ENCODE measurements around the gene TRAF1.
"Not testable (repeated sequence)": the region's sequence is repeated elsewhere in the genome, so short reads cannot be mapped to it uniquely, and the experiment has no call there.

The TRAF1 gene, protein sequence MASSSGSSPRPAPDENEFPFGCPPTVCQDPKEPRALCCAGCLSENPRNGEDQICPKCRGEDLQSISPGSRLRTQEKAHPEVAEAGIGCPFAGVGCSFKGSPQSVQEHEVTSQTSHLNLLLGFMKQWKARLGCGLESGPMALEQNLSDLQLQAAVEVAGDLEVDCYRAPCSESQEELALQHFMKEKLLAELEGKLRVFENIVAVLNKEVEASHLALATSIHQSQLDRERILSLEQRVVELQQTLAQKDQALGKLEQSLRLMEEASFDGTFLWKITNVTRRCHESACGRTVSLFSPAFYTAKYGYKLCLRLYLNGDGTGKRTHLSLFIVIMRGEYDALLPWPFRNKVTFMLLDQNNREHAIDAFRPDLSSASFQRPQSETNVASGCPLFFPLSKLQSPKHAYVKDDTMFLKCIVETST

DNA sequence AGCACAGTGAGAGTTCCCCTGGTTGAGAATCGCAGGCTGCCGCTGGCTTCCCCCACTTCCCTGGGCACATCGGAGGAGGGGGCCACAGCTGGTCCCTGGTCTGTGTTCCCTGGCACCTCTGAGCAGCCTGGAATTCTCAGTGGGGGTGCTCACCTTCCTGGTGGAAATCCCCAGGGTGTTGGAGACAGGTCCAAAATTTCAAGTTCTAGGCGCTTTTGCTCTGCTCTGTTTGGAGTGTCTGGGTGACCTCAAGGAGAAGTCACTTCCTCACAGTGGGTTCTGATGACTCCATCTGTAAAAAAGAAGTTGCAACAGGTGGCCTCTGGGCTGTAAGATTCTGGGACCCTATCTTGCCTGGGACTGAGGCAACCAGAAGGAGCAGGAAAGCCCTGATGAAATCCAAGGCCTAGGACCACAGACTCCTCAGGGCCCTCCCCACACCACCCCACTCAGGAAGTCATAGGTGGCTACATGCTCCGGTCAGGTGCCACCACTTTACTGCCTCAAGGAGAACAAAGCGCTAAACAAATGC lies at the start of gene TRAF1:
TRAF1 (minus strand) TSS at position 400 of the 532 bp plus-strand sequence. CDS start 721 bp downstream, outside the sequence.
- no peak for DNase-seq

DNA sequence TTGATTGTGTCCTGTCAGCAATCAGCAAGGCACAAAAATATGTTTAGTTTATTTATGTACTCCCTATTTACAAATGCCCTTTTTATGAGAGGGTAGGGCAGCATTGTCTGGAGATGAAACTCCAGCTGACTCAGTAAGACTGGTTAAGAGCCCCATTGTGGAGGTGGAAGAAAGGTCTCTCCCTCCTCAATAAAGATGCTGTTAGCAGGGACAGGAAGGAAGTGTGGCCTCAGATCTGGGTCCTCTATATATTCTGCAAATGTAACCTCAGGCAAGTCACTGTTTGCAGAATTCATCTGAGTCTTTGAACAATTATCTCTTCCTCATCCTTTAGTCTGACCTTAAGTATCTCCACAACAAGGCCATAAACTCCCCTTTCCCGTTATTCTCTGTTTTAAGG lies 48.3 kb upstream of the TRAF1 start:
- no peak for DNase-seq

DNA sequence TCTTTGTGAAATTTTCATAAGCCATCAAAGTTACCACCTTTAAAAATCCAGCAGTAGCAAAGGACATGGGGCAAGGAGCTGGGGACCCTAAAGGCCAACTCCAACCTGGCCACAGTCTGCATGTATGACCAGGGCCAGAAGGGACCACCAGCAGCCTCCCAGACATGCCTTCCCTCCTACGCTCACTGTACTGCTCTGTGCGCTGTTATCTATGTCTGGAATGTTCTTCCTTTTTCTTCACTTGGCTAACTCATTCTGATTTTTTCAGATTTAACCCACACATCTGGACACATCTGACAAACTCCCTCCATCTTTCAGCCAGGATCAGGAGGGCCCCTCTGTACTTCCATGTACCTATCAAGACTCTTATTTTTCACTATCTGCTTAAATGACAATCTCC lies 47.6 kb upstream of the TRAF1 start:
- DNase-seq: no peak

DNA sequence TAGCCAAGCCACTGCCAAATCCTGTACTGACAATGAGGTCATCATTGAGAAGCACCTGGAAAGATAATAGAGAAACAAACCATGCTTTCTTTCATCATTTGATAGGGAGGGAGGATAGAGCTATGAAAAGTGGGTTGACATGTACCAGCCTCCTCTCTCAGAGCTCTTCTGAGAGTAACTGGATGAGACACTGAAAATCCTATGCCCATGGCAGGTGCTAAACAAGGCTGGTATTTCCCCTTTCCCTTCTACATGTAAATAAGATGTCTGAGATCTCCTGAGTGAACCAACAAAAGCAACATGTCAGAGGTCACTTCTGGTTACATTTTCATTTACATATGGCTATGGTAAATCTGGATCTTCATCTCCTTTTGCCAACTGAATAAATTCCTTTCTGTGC lies 45.3 kb upstream of the TRAF1 start:
- no peak for DNase-seq

DNA sequence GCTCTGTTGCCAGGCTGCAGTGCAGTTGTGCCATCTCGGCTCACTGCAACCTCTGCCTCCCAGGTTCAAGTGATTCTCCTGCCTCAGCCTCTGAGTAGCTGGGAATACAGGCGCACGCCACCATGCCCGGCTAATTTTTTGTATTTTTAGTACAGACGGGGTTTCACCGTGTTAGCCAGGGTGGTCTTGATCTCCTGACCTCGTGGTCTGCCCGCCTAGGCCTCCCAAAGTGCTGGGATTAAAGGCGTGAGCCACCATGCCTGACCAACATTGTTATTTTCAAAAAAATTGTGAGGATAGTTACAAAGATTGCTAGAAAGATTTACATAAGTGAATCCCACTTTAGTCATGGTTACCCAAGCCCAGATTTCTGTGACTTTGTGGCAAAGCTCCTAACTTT lies 44.9 kb upstream of the TRAF1 start:
- not testable (repeated sequence) for DNase-seq

DNA sequence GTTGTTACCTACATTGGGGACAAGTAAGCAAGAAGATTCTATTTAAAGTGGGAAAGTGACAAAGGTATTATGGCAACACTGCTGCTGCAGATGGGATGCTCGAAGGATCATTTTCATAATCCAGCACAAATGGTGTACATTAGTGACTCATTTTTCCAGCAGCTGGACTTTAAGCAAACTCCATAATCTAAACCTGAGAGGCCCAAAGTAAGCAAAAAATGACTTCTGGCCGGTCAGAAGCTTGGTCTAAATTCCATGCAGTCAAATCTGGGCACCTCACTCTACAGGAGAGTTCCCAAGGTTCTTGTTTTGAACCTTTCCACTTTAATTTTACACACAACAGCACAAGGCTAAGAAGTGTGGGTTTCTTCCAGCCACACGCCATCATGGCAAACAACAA lies 43.6 kb upstream of the TRAF1 start:
- DNase-seq: no peak

DNA sequence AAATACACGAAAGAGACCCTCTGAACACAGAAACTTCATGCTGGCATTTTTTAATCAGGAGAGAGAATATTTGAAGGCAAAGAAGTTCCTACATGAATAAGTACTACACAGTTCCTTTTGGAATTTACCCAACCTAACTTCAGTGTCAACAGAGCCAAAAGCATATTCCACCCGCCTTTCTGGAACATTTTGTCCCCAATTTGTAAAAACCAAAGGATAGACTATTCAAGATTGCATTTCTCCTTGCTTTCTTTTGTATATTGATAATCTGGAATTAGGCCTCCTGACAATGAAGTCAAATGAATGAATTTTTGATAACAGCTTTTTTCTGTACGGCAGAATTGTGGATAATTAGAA lies 39.4 kb upstream of the TRAF1 start:
- no peak for DNase-seq

DNA sequence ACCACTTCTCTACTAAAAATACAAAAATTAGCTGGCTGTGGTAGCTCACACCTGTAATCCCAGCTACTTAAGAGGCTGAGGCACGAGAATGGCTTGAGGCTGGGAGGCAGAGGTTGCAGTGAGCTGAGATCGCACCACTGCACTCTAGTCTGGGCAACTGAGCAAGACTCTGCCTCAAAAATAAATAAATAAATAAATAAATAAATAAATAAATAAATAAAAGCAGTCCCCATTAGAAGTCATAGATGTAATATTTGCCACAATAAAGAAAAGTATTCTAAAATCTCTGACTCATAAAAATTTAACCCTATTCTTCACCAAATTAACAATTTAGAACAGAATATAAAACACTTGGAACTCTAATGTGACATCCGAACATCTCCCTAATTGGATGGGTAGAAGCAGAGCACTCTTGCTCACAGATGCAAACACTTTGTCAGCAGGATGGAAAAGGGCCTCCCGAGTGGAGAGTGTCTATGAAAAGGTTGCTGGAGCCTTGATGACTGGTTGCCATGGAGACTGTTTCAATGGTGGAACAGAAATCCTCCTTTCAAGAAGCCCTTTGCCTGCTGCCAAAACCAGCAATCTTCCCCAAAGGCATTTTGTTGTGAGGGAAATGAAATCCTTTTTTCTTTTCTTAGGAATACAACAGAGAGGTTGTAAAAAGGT lies 38.9 kb upstream of the TRAF1 start:
- no peak for DNase-seq

DNA sequence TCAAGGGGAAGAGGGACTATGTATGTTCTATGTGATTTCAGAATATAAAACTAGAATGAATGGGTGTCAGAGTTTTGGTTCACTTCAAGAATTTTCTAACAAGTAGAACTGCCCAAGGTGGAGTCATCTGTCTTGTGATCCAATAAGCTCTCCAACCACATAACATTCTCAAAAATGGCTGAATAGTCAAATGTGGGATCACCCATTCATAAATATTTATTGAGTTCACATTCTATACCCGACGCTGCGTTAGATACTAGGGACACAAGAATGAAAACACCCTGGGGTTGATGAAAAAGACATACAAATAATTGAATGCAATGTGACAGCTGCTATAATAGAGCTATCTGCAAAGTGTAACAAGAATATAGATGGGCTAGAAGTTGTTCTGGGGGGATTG lies 35.3 kb upstream of the TRAF1 start:
- no peak for DNase-seq

DNA sequence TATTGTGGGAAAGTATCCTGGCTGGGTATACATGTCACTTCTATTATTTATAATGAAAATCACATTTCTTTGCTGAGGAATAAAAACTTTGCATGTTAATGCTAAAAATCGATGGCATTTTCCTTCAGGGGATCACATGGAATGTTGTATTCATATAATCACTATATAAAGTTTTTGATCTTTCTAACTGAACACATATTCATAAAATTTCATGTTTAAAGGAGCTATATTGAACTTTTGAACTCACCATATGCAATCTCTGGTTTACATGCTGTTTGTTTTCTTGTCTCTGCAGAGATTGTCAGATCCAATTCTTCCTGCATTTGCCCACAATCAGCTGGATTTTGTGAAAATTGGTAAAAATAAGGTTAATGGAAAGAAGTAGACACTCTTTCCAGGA lies 33.4 kb upstream of the TRAF1 start:
- no peak for DNase-seq

DNA sequence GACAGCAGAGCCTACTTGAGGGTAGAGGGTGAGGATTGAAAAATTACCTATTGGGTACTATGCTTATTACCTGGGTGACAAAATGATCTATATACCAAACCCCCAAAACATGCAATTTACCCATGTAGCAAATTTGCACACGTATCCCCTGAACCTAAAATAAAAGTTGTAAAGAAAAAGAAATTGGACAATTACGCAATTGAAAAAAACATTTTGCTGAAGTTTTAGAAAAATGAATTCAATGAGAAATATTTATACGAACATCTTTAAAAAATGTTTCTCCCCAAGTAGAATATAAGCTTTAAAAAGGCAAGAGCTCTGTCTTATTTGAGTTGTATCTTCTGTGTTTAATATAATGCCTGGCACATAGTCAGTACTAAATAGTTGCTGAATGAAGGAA lies 30.3 kb upstream of the TRAF1 start:
- no peak for DNase-seq

DNA sequence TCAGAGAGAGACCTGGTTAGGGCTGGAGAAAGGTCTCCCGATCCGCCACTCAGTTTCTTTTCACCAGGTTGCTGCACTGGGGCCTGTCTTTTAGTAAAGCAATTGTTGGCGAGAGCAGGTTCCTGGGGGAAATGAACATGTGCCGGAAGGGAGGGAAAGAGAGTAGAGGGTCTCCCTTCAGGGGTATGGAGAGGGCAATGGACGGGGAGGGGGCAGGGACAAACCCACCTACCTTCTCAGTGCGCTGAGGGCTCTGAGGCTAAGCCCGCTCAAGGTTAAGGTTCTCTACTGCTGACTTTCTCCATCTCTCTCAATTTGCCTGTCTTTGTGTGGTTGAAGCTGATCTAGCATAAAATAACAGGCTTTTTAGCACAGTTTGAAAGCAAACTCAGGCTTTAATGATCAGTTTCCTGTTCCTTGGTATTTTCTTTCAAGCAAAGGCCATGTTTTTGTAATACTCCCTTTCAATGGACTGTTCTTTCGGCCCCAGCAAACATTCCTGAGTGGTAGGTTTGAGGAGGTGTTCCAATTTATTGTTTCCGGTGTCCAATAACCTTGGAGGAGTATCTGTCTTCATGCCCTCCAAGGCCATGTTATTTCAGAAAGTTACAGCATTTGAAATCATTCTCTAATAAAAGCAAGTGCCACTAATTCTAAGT lies 25.5 kb upstream of the TRAF1 start:
- DNase-seq: no peak

DNA sequence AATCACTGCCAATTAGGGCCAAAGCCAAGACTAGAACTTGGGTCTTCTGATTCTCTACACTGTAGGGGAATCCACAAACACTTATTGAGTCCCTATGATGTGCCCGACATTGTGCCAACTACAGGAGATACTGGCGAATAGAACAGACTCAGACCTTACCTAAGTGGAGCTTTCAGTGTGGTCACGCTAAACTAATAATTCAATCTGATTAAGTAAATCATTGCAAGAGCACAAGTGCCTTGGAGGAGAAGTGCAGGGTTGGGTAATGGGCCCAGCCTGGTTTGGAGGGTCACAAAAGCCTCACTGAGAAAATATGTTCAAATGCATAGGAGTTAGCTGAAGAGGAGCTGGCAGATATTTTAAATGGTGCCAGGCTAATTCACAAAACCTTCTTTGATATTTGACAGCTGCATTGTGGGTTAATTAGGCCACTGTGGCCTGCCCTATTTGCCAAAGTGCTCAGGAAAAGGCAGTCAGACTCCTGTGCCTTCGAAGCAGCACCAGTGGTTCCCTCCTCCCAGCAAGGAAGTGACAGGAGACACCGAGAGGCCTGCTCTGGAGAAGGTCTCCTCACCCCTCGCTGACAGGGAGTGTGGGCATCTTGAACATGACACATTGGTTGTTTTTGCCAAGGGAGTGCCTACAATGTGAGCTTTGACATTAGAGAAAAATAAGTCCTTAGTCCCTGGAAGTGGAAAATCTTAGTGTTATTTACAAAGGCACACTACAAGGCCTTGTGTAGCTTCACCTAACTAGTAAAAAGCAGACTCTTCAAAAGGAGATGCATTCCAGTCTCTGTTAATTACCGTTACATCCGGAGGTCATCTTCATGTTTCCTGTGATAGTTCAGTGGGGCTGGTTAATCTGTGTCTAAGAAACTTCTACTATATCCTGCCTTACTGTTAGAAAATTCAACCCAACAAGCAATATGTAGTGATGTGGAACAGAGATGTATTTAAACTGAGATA lies 24.1 kb upstream of the TRAF1 start:
- DNase-seq: no peak

DNA sequence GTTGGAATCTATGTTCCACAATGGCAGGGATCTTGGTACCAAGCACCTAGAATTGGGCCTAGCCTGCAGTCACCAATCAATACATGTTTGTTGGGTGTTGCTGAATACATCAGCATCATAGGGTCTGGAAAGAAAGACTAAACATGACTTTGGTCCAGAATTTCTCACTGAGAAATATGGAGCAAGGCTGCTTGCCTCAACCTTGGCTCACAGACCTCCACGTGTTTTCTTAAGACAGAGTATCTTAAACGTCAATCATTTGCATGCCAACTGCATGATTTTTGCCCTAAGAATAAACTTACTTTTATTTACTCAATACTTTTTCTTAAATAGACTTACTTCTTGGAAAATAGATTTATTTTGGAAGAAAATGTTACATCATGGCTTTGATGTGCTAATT lies 22.7 kb upstream of the TRAF1 start:
- DNase-seq: no peak

DNA sequence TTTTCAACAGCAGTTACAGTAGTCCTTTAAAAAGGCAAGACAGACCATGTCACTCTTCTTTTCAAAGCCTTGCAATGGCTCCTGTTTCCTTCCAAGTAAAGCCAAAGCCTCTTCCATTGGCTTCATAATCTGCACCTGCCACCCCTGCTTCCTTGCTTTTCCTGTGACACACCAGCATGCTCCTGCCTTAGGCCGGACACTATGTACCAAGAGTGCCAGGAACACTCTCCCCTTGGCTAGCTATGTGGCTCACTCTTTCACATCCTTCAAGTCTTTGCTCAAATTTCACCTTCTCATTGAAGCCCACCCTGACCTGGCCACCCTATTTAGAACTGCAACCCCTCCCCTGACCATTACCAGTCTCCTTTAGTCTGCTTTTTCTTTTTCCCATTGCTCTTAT lies 22.2 kb upstream of the TRAF1 start:
- no peak for DNase-seq

DNA sequence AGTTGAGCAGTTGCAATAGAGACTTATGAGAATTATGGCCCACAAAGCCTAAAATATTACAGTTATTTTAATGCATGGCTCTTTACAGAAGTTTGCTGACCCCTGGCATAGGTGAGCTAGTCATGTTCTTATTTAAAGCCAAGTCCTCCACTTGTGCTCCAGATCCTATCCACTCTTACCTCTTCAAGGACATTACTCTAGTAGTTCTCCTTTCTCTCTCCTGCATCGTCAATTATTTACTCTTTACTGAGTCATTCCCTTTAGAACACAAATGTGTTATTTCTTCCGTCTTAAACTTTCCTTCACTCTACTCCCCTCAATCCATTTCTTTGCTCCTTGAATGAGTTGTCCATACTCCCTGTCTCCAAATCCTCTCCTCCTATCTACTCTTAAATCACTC lies 20.6 kb upstream of the TRAF1 start:
- no peak for DNase-seq

DNA sequence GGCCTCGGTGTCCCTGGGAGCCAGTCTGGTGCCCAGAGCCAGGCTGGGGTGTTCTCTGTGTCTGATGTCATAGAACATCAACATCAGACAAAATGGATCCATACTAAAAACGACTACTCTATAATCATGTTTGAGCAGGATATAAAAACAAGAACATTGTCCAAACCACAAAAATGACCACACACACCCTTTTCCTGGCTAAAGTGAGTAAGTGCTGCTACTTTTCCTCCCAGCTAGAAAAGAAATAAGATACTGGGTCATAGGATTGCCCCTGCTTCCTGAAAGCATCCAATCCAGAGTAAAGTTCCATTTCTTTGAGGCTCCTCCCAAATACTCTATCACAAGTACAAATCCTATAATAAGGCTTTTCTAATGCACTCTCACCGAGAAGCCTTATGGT lies 19.7 kb upstream of the TRAF1 start:
- no peak for DNase-seq

DNA sequence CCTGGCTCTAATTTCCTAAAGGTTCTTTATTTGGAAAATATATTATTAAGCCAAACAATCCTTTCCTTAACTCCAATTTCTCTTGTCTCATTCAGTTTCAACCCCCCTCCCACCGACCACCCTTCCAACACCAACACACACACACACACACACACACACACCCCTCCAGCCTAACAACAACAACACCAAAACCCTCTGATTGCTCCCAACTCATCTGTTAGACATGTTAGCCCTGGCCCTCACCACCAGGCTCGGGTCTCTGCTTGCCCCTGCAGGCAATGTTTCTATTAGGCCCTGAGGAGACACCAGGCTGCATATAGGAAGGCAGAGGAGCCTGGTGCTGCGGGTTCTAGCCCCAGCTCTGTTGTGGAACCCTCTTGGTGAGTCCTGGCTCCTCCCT lies 18.4 kb upstream of the TRAF1 start:
- no peak for DNase-seq

DNA sequence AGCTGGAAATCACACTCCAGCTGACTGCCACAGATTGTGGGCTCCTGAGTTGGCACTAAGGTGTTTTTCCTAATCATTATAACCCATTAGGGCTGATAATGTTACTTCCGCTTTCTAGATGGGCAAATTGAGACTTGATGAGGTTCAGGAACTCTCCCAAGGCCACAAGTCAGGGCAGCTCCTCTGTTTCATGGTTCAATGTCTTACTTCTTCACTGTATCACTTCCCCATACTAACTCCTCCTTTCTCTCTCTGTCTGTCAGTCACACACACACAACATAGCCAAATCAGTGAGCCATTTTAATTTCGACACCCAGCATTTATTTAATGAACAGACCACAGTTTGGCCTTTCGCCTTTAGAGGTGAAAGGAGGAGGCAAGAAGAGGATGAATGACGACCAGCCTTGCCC lies 17.8 kb upstream of the TRAF1 start:
- DNase-seq: no peak

DNA sequence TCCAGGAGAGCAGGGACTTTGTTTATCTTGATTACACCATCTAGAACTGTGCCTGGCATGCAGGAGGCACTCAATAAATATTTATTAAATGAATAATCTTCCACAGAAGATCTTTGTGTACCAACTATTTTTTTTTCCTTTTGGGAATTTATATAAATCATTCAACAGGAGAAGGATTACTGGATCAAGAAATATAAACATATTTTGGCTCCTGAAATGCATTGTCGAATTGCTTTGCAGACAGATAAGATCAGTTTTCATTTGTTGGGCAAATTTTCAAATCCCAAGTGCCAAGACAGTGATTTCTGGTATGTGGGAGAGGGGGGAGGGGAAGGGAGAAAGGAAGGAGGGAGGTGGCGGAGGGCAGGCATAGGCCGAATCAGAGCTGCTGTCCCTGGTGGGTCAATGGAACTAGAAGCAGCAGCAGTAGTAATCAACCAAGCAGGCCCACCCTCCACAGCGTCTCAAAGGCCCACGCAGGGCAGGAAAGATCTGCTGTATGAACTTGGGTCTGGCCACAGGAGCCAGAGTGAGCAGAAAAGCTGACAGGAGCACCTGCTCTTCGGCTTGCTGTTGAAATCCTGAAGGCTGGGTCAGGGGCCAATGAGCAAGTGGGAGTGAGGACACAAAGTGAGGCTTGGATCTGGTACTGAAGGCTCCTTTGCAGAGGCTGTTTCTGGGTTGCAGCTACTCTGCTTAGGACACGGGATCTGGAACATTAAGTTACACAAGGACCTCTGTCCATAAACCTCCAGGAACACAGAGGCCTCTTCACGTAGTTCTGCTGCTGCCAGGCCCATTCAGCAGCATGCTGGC lies 15.8 kb upstream of the TRAF1 start:
- no peak for DNase-seq

DNA sequence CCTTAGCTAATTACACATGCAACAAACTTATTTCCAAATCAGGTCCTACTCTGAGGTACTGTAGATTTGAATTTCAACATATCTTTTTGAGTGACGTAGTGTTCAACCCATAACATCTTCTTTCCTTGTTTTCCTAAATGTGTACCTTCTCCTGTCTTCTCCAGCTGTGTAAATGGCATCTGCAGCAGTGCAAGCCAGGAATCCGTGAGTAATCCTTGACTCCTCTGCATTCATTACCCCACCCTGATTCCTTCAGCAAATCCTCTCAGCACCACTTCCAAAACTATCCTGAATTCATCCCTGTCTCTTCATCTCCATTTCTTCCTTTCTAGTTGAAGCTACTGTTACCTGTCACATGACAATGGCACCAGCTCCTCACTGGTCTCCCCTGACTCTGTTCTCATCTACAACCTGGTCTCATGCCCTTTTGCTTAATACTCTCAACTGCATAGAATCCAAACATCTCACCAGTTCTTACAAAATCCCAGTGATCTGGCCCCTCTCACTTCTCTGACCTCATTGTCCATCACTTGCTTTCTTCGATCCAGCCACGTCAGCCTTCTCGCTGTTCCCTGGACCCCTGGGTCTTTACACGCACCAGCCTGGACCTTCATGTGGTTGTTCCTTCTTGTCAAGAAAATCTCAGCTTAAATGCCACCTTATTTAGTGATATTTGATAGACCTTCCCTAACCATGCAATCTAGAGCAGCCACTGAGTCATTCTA lies 14.6 kb upstream of the TRAF1 start:
- DNase-seq: no peak

Data from SHP77 treated with DMSO at 0.1 percent for 48 hours (cell line).